Measurements from ENCODE around the gene NPAS2. TPM values are rescaled to one million over a fixed set of nuclear protein-coding genes. Genes with fewer than 3 reads are reported as not detected.

Gene NPAS2
- total and polyA plus RNA-seq, 2 of the 8 experiments (the other 6 are each of a cell fraction or from before 2014, with no cell fraction given) = 1.8 to 1.9 TPM

- TF ChIP-seq CTCF (IDR thresholded peaks at IDR 0.05; ENCODE audit: control extremely low read depth in 1 of 3, insufficient read depth in 1 of 3, low read depth in 1 of 3, low read length in 3 of 3) (no peak), HDAC6 (IDR thresholded peaks at IDR 0.05; ENCODE audit: low read depth, low read length) (no peak)
Measured at GRCh38 chr2:100987974-100988373, 168.0 kb downstream of the NPAS2 start (continued).

Data from H1 (cell line).